ENCODE results near the gene PARM1. TPM values are rescaled to one million over a fixed set of nuclear protein-coding genes. Genes with fewer than 3 reads are reported as not detected.
A peak's percentile ranks its signal among the peaks of the same experiment; 100 is the strongest.

Gene PARM1, protein sequence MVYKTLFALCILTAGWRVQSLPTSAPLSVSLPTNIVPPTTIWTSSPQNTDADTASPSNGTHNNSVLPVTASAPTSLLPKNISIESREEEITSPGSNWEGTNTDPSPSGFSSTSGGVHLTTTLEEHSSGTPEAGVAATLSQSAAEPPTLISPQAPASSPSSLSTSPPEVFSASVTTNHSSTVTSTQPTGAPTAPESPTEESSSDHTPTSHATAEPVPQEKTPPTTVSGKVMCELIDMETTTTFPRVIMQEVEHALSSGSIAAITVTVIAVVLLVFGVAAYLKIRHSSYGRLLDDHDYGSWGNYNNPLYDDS
- total RNA-seq: under 1 TPM; 0.08 to 0.19 (median 0.15) TPM

GRCh38 chr4:74932832-74933561 is at the start of gene PARM1:
Gene PARM1, plus strand, starts transcription at chr4:74933116. Its CDS starts 212 bp downstream, at chr4:74933328.
- Mint-ChIP-seq H3K4me3 (peak within 1 kb of the TSS; percentile 56), H3K36me3 (ENCODE audit: insufficient read depth) (no peaks in the 10 kb centered on the region), H3K4me1 (ENCODE audit: low read depth) (peaks cover 9% of the 10 kb centered on the region), H3K27me3 (ENCODE audit: low read depth) (peaks cover 64% of the 10 kb centered on the region), H3K9me3 (peaks cover 3% of the 10 kb centered on the region)
- DNase-seq (no peak), ATAC-seq (peak; percentile 67)

DNA sequence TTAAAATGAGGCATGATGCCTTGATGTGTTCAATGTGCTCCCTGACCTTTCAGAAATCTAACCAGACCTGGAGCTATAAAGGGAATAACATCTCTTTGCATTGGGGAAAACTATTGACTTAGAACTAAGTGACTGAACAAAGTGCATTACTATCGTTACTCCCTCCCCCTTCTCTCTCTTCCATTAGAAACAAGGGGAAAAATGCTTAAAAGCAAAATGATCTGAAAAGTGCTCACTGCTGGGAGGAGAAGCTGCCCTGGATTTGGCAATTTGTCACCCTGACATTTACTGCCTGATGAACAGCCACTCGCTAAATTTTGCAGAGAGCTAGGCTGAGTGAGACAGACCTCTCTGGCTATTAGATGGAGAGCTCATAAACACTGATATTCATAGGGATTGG is 48.6 kb upstream of the PARM1 start:
- Mint-ChIP-seq H3K4me1 (ENCODE audit: low read depth) (no peaks in the 10 kb centered on the region), H3K27me3 (ENCODE audit: low read depth) (peaks cover 10% of the 10 kb centered on the region), H3K36me3 (ENCODE audit: insufficient read depth) (no peaks in the 10 kb centered on the region), H3K4me3 (no peak overlapping the region), H3K9me3 (no peaks in the 10 kb centered on the region)
- no peak for ATAC-seq
- DNase-seq: no peak

DNA sequence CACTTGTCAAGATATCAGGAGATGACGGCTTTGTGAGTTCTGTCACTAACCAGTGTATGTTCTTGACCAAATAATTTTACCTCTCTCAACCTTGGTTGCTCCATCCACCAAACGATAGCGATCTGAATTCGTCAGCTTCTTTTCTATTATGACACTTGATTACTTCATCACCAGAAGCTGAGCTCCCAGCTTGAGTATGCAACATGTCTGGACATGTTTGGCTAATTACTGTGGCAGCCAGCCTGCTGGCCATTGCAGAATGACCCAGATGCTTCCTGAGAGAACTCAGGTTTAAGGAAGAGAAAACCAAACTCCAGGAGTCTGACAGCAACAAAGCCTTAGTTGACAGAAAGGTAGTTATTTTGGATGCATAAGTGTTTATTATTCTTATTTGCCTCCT is 46.4 kb upstream of the PARM1 start:
- no peaks in the 10 kb centered on the region for H3K4me1 Mint-ChIP-seq (ENCODE audit: low read depth)
- no peaks in the 10 kb centered on the region for H3K9me3 Mint-ChIP-seq
- H3K4me3 Mint-ChIP-seq: no peak overlapping the region

GRCh38 chr4:74890341-74890740 is 42.6 kb upstream of the PARM1 start:
- Mint-ChIP-seq H3K36me3 (ENCODE audit: insufficient read depth) (no peaks in the 10 kb centered on the region), H3K4me3 (no peak overlapping the region), H3K9me3 (no peaks in the 10 kb centered on the region), H3K27me3 (ENCODE audit: low read depth) (peaks cover 3% of the 10 kb centered on the region), H3K4me1 (ENCODE audit: low read depth) (no peaks in the 10 kb centered on the region)
- DNase-seq (no peak), ATAC-seq (no peak)

More for the DNA sequence above, 46.4 kb upstream of the PARM1 start:
- no peak for ATAC-seq
- H3K27me3 Mint-ChIP-seq (ENCODE audit: low read depth): peaks cover 3% of the 10 kb centered on the region
- H3K36me3 Mint-ChIP-seq (ENCODE audit: insufficient read depth): no peaks in the 10 kb centered on the region
- no peak for DNase-seq

DNA sequence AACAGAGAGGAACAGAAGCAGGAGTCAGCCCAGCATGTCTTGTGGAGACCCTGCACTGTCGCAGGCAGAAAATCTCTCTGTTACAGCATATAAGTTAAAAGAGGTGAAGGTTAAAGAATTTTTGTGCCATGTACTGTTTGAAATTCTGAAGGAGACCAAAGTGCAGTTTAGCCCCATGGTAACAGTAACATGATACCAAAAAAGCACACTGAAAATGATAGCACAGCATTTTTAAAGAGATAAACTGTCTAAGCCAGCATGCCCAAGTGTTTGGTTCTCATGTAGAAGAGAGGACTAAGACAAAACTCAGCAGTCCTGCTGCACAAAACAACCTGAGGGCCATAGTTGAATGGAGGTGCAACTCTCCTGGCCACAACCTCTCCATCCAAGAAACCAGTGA is 41.9 kb upstream of the PARM1 start:
- DNase-seq (no peak), ATAC-seq (no peak)
- Mint-ChIP-seq H3K4me3 (no peak overlapping the region), H3K36me3 (ENCODE audit: insufficient read depth) (no peaks in the 10 kb centered on the region), H3K9me3 (no peaks in the 10 kb centered on the region), H3K4me1 (ENCODE audit: low read depth) (no peaks in the 10 kb centered on the region), H3K27me3 (ENCODE audit: low read depth) (peaks cover 2% of the 10 kb centered on the region)

DNA sequence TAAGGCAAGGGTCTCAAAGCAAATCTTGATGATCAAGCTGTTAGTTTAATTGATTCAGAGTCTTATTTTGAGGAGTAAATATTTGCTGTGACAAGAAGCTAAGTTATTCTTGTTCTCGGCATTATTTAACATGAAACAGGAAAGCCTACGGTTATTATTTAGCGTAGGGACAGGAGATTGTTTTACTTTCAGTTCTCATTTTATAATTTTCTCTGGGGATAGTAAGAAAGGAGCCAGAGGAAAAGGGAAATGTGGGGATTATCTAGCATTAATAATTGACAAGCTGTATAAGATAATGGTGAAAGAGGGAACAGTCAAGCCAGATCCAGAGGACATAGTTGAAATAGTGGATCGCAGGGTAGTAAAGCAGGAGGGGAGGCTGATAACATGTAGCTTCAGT is 39.7 kb upstream of the PARM1 start:
- Mint-ChIP-seq H3K4me3 (no peak overlapping the region), H3K27me3 (ENCODE audit: low read depth) (peaks cover 2% of the 10 kb centered on the region), H3K9me3 (no peaks in the 10 kb centered on the region), H3K36me3 (ENCODE audit: insufficient read depth) (no peaks in the 10 kb centered on the region), H3K4me1 (ENCODE audit: low read depth) (no peaks in the 10 kb centered on the region)
- no peak for ATAC-seq
- DNase-seq: no peak

DNA sequence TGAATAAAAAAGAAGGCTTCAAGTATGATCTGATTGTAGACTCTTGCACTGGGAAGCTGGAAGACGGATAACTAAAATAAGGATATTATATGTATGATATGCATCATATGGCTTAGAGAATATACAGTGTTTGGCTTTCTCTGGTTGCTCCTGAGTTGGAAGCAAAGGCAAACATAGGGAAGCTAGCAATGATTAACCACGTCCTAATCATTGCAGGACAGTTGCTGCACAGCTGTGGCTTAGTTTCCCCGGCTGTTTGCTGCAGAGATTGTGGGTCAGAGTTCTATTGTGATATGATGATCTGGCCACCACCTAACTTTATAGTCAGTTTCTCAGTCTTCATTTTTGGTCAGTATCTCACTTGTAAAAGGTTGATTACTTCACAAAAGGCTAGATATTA is 36.3 kb upstream of the PARM1 start:
- H3K4me1 Mint-ChIP-seq (ENCODE audit: low read depth): no peaks in the 10 kb centered on the region
- no peak overlapping the region for H3K4me3 Mint-ChIP-seq
- no peaks in the 10 kb centered on the region for H3K9me3 Mint-ChIP-seq
- no peaks in the 10 kb centered on the region for H3K36me3 Mint-ChIP-seq (ENCODE audit: insufficient read depth)
- DNase-seq (no peak), ATAC-seq (no peak)
- H3K27me3 Mint-ChIP-seq (ENCODE audit: low read depth): no peaks in the 10 kb centered on the region

DNA sequence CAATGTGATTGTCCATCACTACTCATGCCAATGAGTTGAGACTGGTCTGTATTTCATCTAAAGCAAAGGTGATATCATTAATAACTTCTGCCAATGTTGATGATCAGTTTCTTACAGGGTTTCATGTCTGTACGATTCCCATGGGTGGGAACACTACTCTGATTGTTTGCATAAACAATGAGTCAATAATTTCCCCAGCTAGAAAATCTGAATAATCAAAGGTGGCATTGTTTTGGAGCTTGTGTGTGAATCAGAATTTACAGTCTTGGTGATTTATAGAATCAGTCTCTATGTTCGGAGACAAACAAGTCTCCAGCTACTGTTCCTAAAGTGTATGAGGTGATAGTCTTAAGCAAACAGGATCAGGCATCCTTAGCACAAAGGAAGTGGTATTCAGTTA is 35.5 kb upstream of the PARM1 start:
- no peaks in the 10 kb centered on the region for H3K4me1 Mint-ChIP-seq (ENCODE audit: low read depth)
- no peak overlapping the region for H3K4me3 Mint-ChIP-seq
- H3K9me3 Mint-ChIP-seq: no peaks in the 10 kb centered on the region
- no peaks in the 10 kb centered on the region for H3K27me3 Mint-ChIP-seq (ENCODE audit: low read depth)
- DNase-seq (no peak), ATAC-seq (no peak)
- no peaks in the 10 kb centered on the region for H3K36me3 Mint-ChIP-seq (ENCODE audit: insufficient read depth)

DNA sequence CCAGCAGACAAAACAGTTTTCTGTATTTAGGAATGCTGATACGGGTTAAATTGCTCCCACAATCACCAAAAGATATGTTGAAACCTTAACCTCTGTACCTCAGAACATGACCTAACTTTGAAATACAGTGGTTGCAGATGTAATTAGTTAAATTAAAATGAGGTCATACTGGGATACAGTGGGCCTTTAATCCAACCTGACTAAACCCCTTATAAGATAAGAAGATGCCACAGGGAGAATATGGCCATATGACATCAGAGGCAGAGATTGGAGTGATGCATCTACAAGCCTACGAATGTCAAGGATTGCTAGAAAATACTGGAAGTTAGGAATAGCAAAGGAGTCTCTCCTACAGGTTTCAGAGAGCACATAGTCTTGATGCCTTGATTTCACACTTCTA is 32.1 kb upstream of the PARM1 start:
- Mint-ChIP-seq H3K4me3 (no peak overlapping the region), H3K36me3 (ENCODE audit: insufficient read depth) (no peaks in the 10 kb centered on the region), H3K9me3 (no peaks in the 10 kb centered on the region), H3K4me1 (ENCODE audit: low read depth) (no peaks in the 10 kb centered on the region), H3K27me3 (ENCODE audit: low read depth) (no peaks in the 10 kb centered on the region)
- ATAC-seq (no peak), DNase-seq (no peak)

DNA sequence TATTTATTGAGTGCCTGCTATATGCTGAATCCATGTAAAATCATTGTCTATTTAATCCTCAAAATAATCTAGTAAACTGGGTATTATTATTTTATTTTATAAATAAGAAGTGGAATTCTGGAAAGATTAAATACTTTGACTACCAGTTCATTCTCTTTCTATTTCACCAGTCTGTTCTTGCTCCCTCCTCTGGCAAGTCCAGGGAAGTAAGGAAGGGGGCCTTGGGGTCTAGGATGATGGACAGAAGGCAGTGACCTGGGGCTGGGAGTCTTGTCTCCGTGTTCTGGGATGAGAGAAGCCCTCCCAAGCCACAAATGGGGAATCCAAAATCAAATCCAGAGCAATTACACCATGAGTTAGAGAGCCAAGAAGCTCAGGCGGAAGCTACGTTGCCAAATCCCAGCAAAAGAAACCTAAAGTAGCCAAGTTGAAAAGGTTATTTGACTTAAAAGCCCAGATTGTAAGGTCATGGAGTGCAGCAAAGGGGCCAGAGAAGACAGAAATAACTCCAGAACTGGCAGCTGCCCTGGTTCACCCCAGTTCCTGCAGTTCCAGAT is 28.3 kb upstream of the PARM1 start:
- DNase-seq (no peak), ATAC-seq (no peak)
- H3K27me3 Mint-ChIP-seq (ENCODE audit: low read depth): no peaks in the 10 kb centered on the region
- no peaks in the 10 kb centered on the region for H3K9me3 Mint-ChIP-seq
- H3K4me3 Mint-ChIP-seq: no peak overlapping the region
- no peaks in the 10 kb centered on the region for H3K36me3 Mint-ChIP-seq (ENCODE audit: insufficient read depth)
- no peaks in the 10 kb centered on the region for H3K4me1 Mint-ChIP-seq (ENCODE audit: low read depth)

DNA sequence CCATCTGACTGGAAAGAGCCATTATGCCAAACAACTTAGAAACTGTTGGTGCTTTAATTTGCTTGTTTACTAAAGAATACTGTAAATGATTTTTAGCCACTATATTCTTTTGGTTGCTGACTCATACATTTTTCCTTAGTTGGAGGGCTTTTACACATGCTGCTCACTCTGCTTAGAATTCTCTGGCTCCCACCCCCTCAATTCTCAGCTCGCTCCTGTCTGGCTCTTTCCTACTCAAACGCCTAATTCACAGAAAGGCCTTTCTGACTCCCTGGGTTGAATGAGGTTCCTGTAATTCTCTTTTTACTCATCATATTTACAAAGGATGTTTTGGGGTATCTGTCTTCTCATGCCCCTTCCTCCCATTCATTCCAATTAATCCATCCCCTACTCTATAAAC is 26.1 kb upstream of the PARM1 start:
- Mint-ChIP-seq H3K4me3 (no peak overlapping the region), H3K4me1 (ENCODE audit: low read depth) (no peaks in the 10 kb centered on the region), H3K9me3 (no peaks in the 10 kb centered on the region), H3K27me3 (ENCODE audit: low read depth) (no peaks in the 10 kb centered on the region), H3K36me3 (ENCODE audit: insufficient read depth) (no peaks in the 10 kb centered on the region)
- ATAC-seq: no peak
- DNase-seq: no peak

DNA sequence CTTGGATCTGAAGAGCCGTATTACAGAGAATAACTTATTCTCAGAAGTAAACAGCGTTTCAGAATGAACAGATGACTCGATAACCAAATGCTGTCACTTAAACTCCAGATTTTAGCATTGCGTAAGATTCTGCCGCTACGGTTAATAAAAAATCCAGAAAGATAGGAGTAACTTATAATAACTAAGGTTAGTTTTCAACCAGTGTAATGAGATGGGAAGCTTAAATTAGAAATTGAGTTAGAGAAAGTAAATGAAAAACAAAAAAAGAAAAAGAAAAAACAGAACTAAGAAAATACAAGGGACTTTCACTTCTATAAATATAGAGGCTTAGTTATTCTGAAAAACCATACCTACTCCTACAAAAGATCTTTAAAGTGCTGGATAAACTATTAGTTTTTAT is 13.1 kb upstream of the PARM1 start:
- H3K36me3 Mint-ChIP-seq (ENCODE audit: insufficient read depth): no peaks in the 10 kb centered on the region
- no peak overlapping the region for H3K4me3 Mint-ChIP-seq
- no peak for ATAC-seq
- no peak for DNase-seq
- H3K4me1 Mint-ChIP-seq (ENCODE audit: low read depth): no peaks in the 10 kb centered on the region
- no peaks in the 10 kb centered on the region for H3K27me3 Mint-ChIP-seq (ENCODE audit: low read depth)
- H3K9me3 Mint-ChIP-seq: no peaks in the 10 kb centered on the region

DNA sequence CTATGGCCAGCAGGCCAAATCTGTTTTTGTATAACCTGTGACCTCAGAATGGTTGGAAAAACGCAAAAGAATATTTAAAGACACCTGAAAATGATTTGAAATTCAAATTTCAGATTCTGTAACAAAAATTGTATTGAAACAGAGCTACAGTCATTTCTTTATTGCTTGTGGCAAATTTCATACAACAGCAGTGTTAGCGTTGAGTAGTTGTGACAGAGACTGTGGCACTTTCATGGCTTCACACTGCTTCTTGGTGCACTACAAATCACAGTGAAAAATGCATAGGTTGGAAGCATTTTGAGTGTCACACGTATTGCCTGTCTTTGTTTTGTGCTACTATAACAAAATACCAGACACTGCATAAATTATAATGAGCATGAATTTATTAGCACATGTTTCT is 12.2 kb upstream of the PARM1 start:
- Mint-ChIP-seq H3K36me3 (ENCODE audit: insufficient read depth) (no peaks in the 10 kb centered on the region), H3K9me3 (no peaks in the 10 kb centered on the region), H3K4me1 (ENCODE audit: low read depth) (no peaks in the 10 kb centered on the region), H3K4me3 (no peak overlapping the region), H3K27me3 (ENCODE audit: low read depth) (peaks cover 3% of the 10 kb centered on the region)
- DNase-seq: no peak
- ATAC-seq: no peak

GRCh38 chr4:74921490-74921889 is 11.4 kb upstream of the PARM1 start:
- ATAC-seq (no peak), DNase-seq (no peak)
- no peaks in the 10 kb centered on the region for H3K9me3 Mint-ChIP-seq
- H3K27me3 Mint-ChIP-seq (ENCODE audit: low read depth): peaks cover 4% of the 10 kb centered on the region
- no peaks in the 10 kb centered on the region for H3K36me3 Mint-ChIP-seq (ENCODE audit: insufficient read depth)
- no peak overlapping the region for H3K4me3 Mint-ChIP-seq
- H3K4me1 Mint-ChIP-seq (ENCODE audit: low read depth): no peaks in the 10 kb centered on the region

DNA sequence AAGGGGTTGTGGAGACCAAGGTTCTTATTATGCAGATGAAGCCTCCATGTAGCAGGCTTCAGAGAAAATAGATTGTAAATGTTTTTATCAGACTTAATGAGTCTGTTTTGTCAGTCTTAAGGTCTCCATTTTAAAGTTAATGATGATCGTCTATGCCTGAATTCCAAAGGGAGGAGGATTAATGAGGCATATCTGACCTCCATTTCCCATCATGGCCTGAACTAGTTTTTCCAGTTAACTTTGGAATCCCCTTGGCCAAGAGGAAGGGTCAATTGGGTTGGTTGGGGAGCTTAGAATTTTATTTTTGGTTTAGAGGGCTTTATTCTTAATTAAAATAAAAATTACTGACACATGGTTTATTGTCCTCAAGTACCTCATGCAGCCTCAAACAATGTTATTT is 6.9 kb upstream of the PARM1 start:
- Mint-ChIP-seq H3K36me3 (ENCODE audit: insufficient read depth) (no peaks in the 10 kb centered on the region), H3K27me3 (ENCODE audit: low read depth) (peaks cover 19% of the 10 kb centered on the region), H3K9me3 (peaks cover 3% of the 10 kb centered on the region), H3K4me3 (no peak overlapping the region), H3K4me1 (ENCODE audit: low read depth) (no peaks in the 10 kb centered on the region)
- ATAC-seq: no peak
- no peak for DNase-seq

All from activated T-cell treated with anti-CD3 and anti-CD28 coated beads, Interleukin-2, amount 50 U/mL, for 4 hours (primary cell).